Measurements from ENCODE around the gene MACROD2.

DNA sequence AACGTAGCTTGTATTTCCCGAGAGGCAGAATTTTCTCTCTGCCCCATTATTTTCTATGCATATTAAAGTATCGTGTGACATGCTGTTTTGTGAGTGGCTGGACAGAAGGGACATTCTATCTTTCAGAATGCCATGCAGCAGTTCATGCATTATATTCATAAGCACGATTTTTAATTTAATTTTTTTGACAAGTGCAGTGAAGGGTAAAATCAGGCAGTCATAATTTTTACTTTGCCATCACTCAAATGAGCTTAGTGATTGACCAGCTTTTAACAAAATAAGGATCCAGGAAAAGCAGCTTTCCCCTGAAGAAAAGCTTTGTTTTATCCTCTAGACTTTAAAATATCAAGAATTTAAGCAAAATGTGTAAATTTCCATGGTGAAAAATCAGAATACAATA lies 1904.7 kb downstream of the MACROD2 start:
- no peak for TF ChIP-seq CTCF (IDR thresholded peaks at IDR 0.05; ENCODE audit: insufficient read depth, low read depth, low read length)
- no peak for TF ChIP-seq EZH2 (IDR thresholded peaks at IDR 0.05; ENCODE audit: insufficient read depth, low read length)
